ENCODE measurements around the gene CD52.
"Not testable (repeated sequence)": the region's sequence is repeated elsewhere in the genome, so short reads cannot be mapped to it uniquely, and the experiment has no call there.

The CD52 gene

GRCh38 chr1:26284597-26285347 is 33.0 kb upstream of the CD52 start:
- DNase-seq (ENCODE audit: low spot score), result peak; percentile 96

DNA sequence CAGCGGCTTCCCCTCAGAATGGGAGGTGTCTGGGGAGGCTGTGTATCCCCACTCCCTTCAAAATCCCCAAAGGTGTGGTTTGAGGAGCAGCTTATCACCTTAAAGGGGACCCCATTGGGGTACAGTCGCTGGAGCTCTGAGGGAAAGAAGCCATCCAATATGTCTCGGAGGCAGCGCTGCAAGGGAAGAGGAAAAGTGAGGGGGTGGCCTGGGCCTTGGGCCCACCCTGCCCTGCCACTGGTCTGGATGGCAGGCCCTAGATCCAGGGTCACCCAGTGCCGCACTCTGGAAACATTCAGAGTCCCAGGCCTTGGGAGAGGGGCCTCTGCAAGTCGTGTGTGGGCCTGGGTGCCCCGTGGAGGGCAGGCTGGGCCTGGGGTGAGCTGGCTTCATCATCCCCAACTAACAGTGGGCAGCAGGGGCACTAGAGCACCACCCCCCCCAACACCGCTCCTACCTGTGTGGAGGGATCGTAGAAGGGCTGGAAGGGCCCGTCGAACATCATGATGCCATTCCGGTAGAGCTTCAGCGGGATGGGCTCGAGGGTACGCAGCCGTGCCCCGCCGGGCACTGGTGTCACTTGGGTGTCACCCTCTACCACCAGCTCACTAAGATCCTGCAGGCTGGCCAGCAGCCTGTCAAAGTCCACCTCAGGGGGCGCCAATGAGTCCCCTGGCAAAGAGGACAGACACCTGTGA is 32.2 kb upstream of the CD52 start:
- DNase-seq (ENCODE audit: low spot score), result peak; percentile 57

DNA sequence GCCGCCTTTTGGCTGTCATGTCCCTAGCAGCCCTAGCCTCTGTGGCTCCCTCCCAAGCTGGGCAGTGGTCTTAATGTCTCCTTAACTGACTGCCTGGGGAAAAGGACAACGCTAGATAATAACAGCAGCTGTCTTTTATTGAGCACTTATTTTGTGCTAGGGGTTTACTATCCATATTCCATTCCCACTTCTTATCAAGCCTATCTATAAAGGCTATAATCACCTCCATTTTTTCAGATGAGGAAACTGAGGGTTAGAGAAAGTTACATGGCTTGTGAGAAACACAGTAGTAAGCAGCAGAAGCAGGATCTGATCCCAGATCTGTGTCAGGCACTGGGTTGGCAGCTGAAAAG is 31.7 kb upstream of the CD52 start:
- DNase-seq (ENCODE audit: low spot score), result no peak

DNA sequence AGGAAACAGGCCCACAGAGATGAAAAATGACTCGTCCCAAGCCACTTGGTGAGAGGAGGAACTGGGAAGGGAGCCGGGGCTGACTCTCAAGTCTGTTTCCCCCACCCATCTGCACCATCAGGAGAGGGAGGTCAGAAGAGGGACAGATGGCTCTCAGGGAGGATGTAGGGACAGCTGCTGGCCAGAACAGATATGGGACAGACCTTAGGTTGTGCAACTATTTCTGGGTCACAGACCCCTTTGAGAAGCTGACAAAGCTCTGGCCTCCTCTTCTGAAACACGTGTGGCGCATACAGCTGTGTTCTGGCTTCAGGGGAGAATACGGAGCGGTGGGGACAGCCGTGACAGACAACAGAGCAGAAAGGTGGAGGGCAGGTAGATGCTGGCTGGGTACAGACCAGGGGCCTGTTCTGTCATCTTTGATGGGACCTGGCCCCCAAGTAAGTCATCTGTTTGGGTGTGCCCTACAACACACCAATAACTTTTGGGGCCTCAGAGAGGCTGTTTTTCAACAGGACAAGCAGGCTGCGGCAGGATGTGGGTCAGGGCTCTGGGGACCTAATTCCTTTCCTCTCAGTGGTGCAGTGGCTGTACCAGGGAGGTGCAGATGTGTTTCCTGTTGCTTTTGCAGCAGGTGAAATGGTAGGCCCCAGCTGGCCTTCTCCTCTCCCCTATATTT is 30.6 kb upstream of the CD52 start:
- peak; percentile 84 for DNase-seq (ENCODE audit: low spot score)

DNA sequence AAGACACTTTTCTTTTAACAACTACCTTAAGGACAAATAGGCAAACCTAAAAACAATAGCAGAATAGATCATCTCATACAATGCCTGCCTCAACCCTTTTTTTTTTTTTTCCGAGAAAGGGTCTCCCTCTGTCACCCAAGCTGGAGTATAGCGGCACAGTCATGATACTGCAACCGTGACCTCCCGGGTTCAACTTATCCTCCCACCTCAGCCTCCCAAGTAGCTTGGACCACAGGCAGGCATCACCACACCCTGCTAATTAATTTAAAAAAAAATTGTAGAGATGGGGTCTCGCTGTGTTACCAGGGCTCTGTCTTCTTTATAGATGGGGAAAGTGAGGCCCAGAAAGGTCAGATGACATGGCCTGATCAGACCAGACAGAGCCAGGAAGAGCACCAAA is 29.9 kb upstream of the CD52 start:
- no peak for DNase-seq (ENCODE audit: low spot score)

GRCh38 chr1:26288311-26288941 is 29.3 kb upstream of the CD52 start:
- DNase-seq (ENCODE audit: low spot score), result peak; percentile 85

- no peak for DNase-seq (ENCODE audit: low spot score)
These were observed 28.3 kb upstream of the CD52 start for GRCh38 chr1:26289158-26290059.

- no peak for DNase-seq (ENCODE audit: low spot score)
These were observed 27.5 kb upstream of the CD52 start for GRCh38 chr1:26290122-26290881.

GRCh38 chr1:26290882-26291261 is 26.9 kb upstream of the CD52 start:
- DNase-seq (ENCODE audit: low spot score), result no peak

GRCh38 chr1:26291433-26291832 is 26.3 kb upstream of the CD52 start:
- DNase-seq (ENCODE audit: low spot score), result no peak

DNA sequence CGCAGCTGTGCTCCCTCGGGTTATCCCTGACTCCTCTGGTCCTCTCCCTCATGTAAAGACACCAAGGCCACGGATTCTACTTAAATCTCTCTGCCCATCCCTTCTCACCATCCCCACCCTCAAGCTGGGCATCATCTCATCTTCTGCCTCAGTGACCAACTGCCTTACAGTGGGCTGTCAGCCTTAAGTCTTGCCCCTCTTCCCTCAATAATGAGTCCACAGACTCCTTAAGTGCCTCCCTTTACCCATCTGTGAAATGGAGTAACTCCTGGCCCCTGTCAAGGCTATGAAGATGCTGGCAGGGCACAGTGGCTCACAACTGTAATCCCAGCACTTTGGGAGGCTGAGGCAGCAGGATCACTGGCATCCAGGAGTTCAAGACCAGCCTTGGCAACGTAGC is 25.8 kb upstream of the CD52 start:
- no peak for DNase-seq (ENCODE audit: low spot score)

DNA sequence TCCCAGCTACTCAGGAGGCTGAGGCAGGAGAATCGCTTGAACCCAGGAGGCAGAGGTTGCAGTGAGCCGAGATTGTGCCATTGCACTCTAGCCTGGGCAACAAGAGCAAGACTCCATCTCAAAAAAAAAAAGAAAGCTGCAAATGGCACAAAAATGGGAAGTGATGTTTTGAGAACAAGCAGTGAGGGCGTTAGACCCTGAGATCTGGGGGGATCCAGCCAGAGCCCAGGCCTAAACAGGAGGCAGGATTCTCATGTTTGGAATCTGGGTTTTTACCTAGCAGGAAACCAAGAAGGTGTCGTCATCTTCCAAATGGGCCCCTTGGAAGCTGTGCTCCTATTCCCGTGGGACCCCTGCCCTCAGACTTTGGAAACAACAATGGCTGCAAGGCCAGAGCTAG is 25.0 kb upstream of the CD52 start:
- DNase-seq (ENCODE audit: low spot score), result not testable (repeated sequence)

- DNase-seq (ENCODE audit: low spot score), result no peak
These were observed 23.8 kb upstream of the CD52 start for GRCh38 chr1:26293911-26294463.

GRCh38 chr1:26295194-26296138 is 22.3 kb upstream of the CD52 start:
- no peak for DNase-seq (ENCODE audit: low spot score)

DNA sequence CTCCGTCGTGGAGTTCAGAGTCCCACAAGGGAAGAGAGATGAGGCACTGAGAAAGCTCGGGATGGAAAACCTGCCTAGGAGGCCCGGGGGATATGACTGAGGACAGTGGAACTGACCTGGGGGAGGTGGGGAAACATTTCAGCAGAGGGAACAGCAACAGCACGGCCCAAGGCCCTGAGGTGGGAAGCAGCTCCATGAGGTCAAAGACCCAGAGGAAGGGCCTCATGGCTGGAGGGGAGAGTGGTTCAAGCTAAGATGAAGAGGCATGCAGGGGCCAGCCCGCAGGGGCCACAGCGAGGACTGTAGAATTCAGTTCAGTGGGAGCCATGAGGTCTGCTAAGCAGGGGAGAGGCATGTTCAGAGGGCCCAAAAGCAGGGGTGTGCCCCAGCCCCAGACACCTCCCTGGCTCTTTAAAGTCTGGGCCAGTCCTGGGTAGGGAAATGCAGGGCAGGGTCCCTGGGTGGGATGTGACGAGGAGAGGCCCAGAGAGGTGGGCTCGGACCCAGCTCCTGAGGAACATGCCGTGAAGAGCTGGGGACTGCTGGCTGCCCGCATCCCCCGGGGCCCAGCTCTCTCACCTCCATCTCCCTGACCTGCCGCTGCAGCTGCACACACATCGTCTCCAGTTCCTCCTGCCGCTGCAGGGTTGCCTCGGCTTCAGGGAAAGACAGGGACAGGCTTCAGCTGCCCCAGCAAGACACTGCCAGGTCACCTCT is 21.3 kb upstream of the CD52 start:
- DNase-seq (ENCODE audit: low spot score), result no peak

GRCh38 chr1:26297057-26297790 is 20.5 kb upstream of the CD52 start:
- DNase-seq (ENCODE audit: low spot score), result no peak

DNA sequence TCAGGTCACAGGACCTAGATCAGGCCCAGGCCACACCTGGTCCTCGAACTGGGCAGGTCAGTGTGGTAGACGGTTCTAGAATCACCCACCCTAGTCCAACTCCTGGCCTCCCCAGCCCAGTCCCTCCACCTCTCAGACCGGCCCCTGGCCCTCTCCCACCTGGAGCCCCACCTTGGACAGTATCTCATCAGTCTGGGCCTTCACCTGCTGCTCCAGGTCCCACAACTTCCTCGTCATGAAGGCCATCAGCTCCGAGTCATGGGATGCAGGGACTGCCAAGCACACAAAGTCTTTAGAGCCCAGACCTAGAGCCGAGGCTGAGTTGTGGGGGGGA is 20.0 kb upstream of the CD52 start:
- DNase-seq (ENCODE audit: low spot score), result no peak

- no peak for DNase-seq (ENCODE audit: low spot score)
These were observed 17.0 kb upstream of the CD52 start for GRCh38 chr1:26300578-26301275.
